Stimulated activated naive B cell treated with anti-CD40 and anti-IgM and Interleukin-4, amounts not matched to agents 10 μg/mL and 1 μg/mL and 100 μg/mL, for 72 hours (primary cell): Measurements from ENCODE around the gene IL17REL.

Experiments used
- ATAC-seq, 2 donors: fragments of 150-1000 bp; cut with Tn5 transposase; replicated peaks; 2 replicates each; pipeline ENCODE4 v1.10.0; 2021; ENCODE audit warnings: moderate library complexity in 1 of 2
- DNase-seq: peaks from one replicate; pipeline ENCODE4 v3.0.0; 2021
- H3K27ac Mint-ChIP-seq: one replicate; pipeline ENCODE4 v1.8.0; 2022; ENCODE audit warnings: mild to moderate bottlenecking, mixed read lengths
- H3K27me3 Mint-ChIP-seq, 2 donors: one replicate each; pipeline ENCODE4 v1.8.0; 2022; ENCODE audit warnings: mixed read lengths in 2 of 2
- H3K36me3 Mint-ChIP-seq, 2 donors: one replicate each; pipeline ENCODE4 v1.8.0; 2022; ENCODE audit warnings: mixed read lengths in 2 of 2, mild to moderate bottlenecking in 1 of 2
- H3K4me1 Mint-ChIP-seq, 2 donors: one replicate each; pipeline ENCODE4 v1.8.0; 2022; ENCODE audit warnings: mixed read lengths in 2 of 2, mild to moderate bottlenecking in 1 of 2
- H3K4me3 Mint-ChIP-seq, 2 donors: one replicate each; pipeline ENCODE4 v1.8.0; 2022; ENCODE audit warnings: mild to moderate bottlenecking in 2 of 2, mixed read lengths in 2 of 2, moderate library complexity in 1 of 2
- H3K9me3 Mint-ChIP-seq, 2 donors: one replicate each; pipeline ENCODE4 v1.8.0; 2022; ENCODE audit warnings: mixed read lengths in 2 of 2, mild to moderate bottlenecking in 1 of 2

IL17REL gene

DNA sequence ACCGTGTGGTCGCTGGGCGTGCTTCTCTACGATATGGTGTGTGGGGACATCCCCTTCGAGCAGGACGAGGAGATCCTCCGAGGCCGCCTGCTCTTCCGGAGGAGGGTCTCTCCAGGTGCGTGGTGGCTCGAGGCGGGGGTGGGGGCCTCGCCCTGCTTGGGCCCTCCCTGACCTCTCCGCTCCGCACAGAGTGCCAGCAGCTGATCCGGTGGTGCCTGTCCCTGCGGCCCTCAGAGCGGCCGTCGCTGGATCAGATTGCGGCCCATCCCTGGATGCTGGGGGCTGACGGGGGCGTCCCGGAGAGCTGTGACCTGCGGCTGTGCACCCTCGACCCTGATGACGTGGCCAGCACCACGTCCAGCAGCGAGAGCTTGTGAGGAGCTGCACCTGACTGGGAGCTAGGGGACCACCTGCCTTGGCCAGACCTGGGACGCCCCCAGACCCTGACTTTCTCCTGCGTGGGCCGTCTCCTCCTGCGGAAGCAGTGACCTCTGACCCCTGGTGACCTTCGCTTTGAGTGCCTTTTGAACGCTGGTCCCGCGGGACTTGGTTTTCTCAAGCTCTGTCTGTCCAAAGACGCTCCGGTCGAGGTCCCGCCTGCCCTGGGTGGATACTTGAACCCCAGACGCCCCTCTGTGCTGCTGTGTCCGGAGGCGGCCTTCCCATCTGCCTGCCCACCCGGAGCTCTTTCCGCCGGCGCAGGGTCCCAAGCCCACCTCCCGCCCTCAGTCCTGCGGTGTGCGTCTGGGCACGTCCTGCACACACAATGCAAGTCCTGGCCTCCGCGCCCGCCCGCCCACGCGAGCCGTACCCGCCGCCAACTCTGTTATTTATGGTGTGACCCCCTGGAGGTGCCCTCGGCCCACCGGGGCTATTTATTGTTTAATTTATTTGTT is 49.6 kb downstream of the IL17REL start:
- Mint-ChIP-seq H3K36me3 (peaks cover 30 to 52% of the 10 kb centered on the region in 2 donors), H3K27ac (peak overlapping the region; percentile 97), H3K4me1 (peaks cover 40 to 74% of the 10 kb centered on the region in 2 donors), H3K4me3 (peak overlapping the region; percentile 94 to 98), H3K27me3 (no peaks in the 10 kb centered on the region), H3K9me3 (no peaks in the 10 kb centered on the region)
- no peak for ATAC-seq
- no peak for DNase-seq

GRCh38 chr22:49962012-49962750 is 50.4 kb downstream of the IL17REL start:
- peaks cover 30 to 46% of the 10 kb centered on the region in 2 donors for H3K36me3 Mint-ChIP-seq

GRCh38 chr22:49961601-49962011 is 51.0 kb downstream of the IL17REL start:
- Mint-ChIP-seq H3K9me3 (no peaks in the 10 kb centered on the region), H3K4me3 (peak overlapping the region; percentile 94 to 98), H3K27ac (peak overlapping the region; percentile 97), H3K36me3 (peaks cover 30 to 46% of the 10 kb centered on the region in 2 donors), H3K4me1 (peaks cover 33 to 63% of the 10 kb centered on the region in 2 donors), H3K27me3 (no peaks in the 10 kb centered on the region)
- peak in 1 of 2 donors; percentile 1 for ATAC-seq
- no peak for DNase-seq

More at GRCh38 chr22:49962012-49962750, 50.4 kb downstream of the IL17REL start:
- H3K4me1 Mint-ChIP-seq = peaks cover 34 to 66% of the 10 kb centered on the region in 2 donors
- H3K9me3 Mint-ChIP-seq = no peaks in the 10 kb centered on the region
- peak overlapping the region; percentile 94 to 98 for H3K4me3 Mint-ChIP-seq
- ATAC-seq (peak; percentile 24 to 31), DNase-seq (peak; percentile 77)
- peak overlapping the region; percentile 97 for H3K27ac Mint-ChIP-seq
- no peaks in the 10 kb centered on the region for H3K27me3 Mint-ChIP-seq

- DNase-seq (no peak), ATAC-seq (no peak)
- Mint-ChIP-seq H3K27ac (peak overlapping the region; percentile 97), H3K4me1 (peaks cover 30 to 62% of the 10 kb centered on the region in 2 donors), H3K9me3 (no peaks in the 10 kb centered on the region), H3K27me3 (no peaks in the 10 kb centered on the region), H3K36me3 (peaks cover 30 to 42% of the 10 kb centered on the region in 2 donors), H3K4me3 (peak overlapping the region; percentile 94 to 98)
These were observed 51.5 kb downstream of the IL17REL start for GRCh38 chr22:49961005-49961600.

GRCh38 chr22:49960159-49961004 is 52.2 kb downstream of the IL17REL start, which contains the start of gene PIM3:
Gene PIM3 (plus strand): TSS chr22:49960772. CDS start chr22:49960948, 176 bp downstream.
- Mint-ChIP-seq H3K9me3 (no peaks in the 10 kb centered on the region), H3K27ac (peak within 1 kb of the TSS; percentile 97), H3K36me3 (peaks cover 30 to 41% of the 10 kb centered on the region in 2 donors), H3K27me3 (no peaks in the 10 kb centered on the region), H3K4me3 (peak within 1 kb of the TSS; percentile 94 to 98), H3K4me1 (peaks cover 28 to 55% of the 10 kb centered on the region in 2 donors)
- DNase-seq (peak; percentile 95), ATAC-seq (peak; percentile 78 to 82)

- H3K36me3 Mint-ChIP-seq = peaks cover 29 to 39% of the 10 kb centered on the region in 2 donors
- DNase-seq (no peak), ATAC-seq (peak; percentile 20 to 22)
- peak overlapping the region; percentile 89 to 90 for H3K4me3 Mint-ChIP-seq
- H3K27me3 Mint-ChIP-seq = no peaks in the 10 kb centered on the region
- peaks cover 29 to 55% of the 10 kb centered on the region in 2 donors for H3K4me1 Mint-ChIP-seq
- H3K27ac Mint-ChIP-seq = peak overlapping the region; percentile 96
- no peaks in the 10 kb centered on the region for H3K9me3 Mint-ChIP-seq
These were observed 52.8 kb downstream of the IL17REL start for GRCh38 chr22:49959782-49960158.

DNA sequence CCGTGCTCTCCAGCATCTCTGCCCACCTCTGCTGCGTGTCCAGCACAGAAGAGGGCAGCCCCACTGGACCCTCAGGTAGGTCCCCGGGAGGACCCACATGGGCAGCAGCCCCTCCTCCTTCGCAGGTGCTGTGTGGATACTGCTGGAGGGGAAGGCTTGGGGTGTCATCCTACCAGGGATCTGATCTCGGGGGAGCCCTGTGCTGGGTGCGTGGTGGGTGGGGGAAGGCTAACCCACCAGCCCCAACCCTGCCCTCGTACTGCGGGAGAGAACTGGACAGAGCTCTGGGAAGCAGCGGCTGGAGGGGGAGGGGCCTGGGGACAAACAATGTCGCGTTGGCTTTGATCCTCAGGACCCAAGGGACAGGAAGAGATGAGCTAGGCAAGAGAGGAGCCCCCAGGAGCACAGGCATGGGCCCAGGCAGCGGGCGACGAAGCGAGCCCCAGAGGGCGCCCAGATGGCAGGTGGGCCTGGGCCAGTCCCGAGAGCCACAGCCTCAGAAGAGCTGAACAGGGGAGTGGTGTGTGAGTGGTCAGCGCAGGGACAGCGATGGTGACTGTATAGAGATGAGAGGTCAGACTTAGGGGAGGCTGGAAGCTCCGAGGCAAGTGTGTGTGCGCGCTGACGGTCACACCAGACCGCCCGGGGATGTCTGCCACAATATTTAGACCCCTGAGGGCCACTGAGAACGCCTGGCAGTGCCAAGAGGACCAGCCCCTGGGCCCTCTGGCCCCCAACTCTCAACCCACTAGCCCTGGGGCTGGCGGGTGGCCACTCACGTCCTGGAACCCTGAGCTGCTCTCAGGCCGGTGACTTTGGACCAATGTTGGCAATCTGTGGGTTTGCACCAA is 53.4 kb downstream of the IL17REL start:
- Mint-ChIP-seq H3K27me3 (no peaks in the 10 kb centered on the region), H3K4me3 (peak overlapping the region; percentile 89 to 90), H3K27ac (peak overlapping the region; percentile 96), H3K4me1 (peaks cover 24 to 50% of the 10 kb centered on the region in 2 donors), H3K9me3 (no peaks in the 10 kb centered on the region), H3K36me3 (peaks cover 24 to 33% of the 10 kb centered on the region in 2 donors)
- no peak for ATAC-seq
- DNase-seq = no peak

DNA sequence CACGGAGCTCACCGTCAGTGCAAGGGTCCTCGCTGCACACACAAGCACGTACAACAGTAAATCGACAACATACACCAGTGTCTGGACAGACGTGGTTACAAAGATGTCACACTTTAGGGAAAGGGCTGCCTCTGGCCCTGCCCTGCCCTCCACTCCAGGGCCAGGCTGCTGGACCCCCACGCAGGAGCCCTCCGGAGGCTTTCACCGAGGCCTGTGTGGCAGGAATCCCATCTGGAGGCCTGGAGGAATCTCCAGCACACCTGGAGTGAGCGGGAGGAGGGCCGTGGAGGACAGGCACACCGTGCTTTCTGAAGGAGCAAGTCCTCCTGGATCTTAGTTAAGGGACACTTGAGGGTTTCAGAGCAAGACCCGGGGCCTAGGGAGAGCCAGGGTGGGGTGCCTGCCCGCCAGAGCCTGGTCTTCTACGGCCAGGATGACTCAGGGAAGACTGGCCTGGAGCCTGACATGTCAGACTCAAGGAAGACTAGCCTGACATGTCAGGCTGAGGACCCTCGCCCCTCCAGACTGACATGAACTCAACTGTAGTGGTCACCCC is 54.1 kb downstream of the IL17REL start:
- Mint-ChIP-seq H3K27ac (peak overlapping the region; percentile 96), H3K27me3 (no peaks in the 10 kb centered on the region), H3K4me1 (peaks cover 21 to 47% of the 10 kb centered on the region in 2 donors), H3K4me3 (peak overlapping the region; percentile 89 to 90), H3K9me3 (no peaks in the 10 kb centered on the region), H3K36me3 (peaks cover 17 to 26% of the 10 kb centered on the region in 2 donors)
- no peak for ATAC-seq
- DNase-seq = no peak

- H3K36me3 Mint-ChIP-seq = peaks cover 12 to 20% of the 10 kb centered on the region in 2 donors
- ATAC-seq (no peak), DNase-seq (no peak)
- H3K27me3 Mint-ChIP-seq = no peaks in the 10 kb centered on the region
- no peak overlapping the region for H3K27ac Mint-ChIP-seq
- peak overlapping the region in 1 of 2 donors; percentile 15 for H3K4me3 Mint-ChIP-seq
- no peaks in the 10 kb centered on the region for H3K9me3 Mint-ChIP-seq
- peaks cover 22 to 47% of the 10 kb centered on the region in 2 donors for H3K4me1 Mint-ChIP-seq
These were observed 54.7 kb downstream of the IL17REL start for GRCh38 chr22:49957826-49958365.

GRCh38 chr22:49956914-49957825 is 55.4 kb downstream of the IL17REL start:
- peak overlapping the region; percentile 17 for H3K27ac Mint-ChIP-seq
- ATAC-seq (no peak), DNase-seq (no peak)
- no peak overlapping the region for H3K4me3 Mint-ChIP-seq
- no peaks in the 10 kb centered on the region for H3K9me3 Mint-ChIP-seq
- H3K4me1 Mint-ChIP-seq = peaks cover 22 to 50% of the 10 kb centered on the region in 2 donors
- peaks cover 6 to 13% of the 10 kb centered on the region in 2 donors for H3K36me3 Mint-ChIP-seq
- H3K27me3 Mint-ChIP-seq = no peaks in the 10 kb centered on the region

DNA sequence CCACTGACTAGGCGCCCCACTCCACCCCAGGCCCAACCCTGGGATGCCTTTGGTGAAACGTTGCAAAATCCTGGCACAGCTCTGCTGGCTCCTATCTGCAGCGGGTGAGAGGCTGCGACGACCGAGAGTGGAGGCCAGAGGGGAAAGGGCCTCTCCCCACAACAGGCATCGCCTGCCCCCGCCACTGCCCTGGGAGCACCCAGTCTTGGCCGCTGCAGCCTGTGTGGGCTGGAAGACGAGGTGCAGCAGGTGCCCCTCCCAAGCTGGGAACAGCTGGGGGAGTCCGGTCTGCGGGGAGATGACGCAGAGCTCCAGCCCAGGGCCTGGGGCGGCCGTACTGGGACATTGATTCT is 56.2 kb downstream of the IL17REL start:
- Mint-ChIP-seq H3K4me3 (no peak overlapping the region), H3K4me1 (peaks cover 22 to 51% of the 10 kb centered on the region in 2 donors), H3K36me3 (peaks cover under 1 to 5% of the 10 kb centered on the region in 2 donors), H3K27me3 (no peaks in the 10 kb centered on the region), H3K9me3 (no peaks in the 10 kb centered on the region), H3K27ac (no peak overlapping the region)
- ATAC-seq (no peak), DNase-seq (no peak)
